SK-N-MC (cell line): Measurements from ENCODE around the gene TMEM158.

Source experiments
- DNase-seq: peaks from one replicate; pipeline ENCODE4 v3.0.0-alpha.2; 2011; ENCODE audit warnings: low read depth, low spot score
- H3K27ac ChIP-seq: fragments of 200-600 bp; sonication (generic); 2 replicates; pipeline ENCODE4 v1.5.1; 2016; ENCODE audit warnings: mixed run types
- H3K36me3 ChIP-seq: fragments of 200-600 bp; sonication (generic); 2 replicates; pipeline ENCODE4 v1.6.1; 2017; ENCODE audit warnings: antibody characterized with exemption, low read length, mixed read lengths; ENCODE audit not compliant: insufficient read depth
- H3K4me3 ChIP-seq: fragments of 200-600 bp; sonication (generic); 2 replicates; pipeline ENCODE4 v1.5.1; 2016
- H3K9ac ChIP-seq: fragments of 200-600 bp; sonication (generic); 2 replicates; pipeline ENCODE4 v1.8.0; 2017; ENCODE audit warnings: mixed run types, mixed read lengths; ENCODE audit not compliant: insufficient read length
- H3K9me3 ChIP-seq: fragments of 200-600 bp; sonication (generic); 2 replicates; pipeline ENCODE4 v1.6.1; 2017; ENCODE audit warnings: low read depth, mild to moderate bottlenecking, antibody characterized with exemption, low read length, moderate library complexity, mixed read lengths
- EZH2 ChIP-seq: fragments of 200-600 bp; sonication (generic); IDR thresholded peaks from one replicate; pipeline ENCODE4 v1.6.1; 2017; ENCODE audit warnings: antibody characterized with exemption
- FOXP2 ChIP-seq: optimal IDR thresholded peaks from 2 replicates; pipeline ENCODE3; 2011; ENCODE audit warnings: mild to moderate bottlenecking, moderate library complexity; ENCODE audit not compliant: insufficient read depth; ENCODE audit errors: extremely low read length, control extremely low read depth
- POLR2AphosphoS5 ChIP-seq: IDR thresholded peaks from 2 replicates; pipeline ENCODE4 v1.6.1; 2012; ENCODE audit warnings: mild to moderate bottlenecking, low read depth, low read length, borderline replicate concordance

Gene TMEM158

GRCh38 chr3:45185461-45185860 lies 40.6 kb downstream of the TMEM158 start:
- no peak for DNase-seq
- no peak for TF ChIP-seq FOXP2
- TF ChIP-seq POLR2AphosphoS5: no peak
- no peak for TF ChIP-seq EZH2

DNA sequence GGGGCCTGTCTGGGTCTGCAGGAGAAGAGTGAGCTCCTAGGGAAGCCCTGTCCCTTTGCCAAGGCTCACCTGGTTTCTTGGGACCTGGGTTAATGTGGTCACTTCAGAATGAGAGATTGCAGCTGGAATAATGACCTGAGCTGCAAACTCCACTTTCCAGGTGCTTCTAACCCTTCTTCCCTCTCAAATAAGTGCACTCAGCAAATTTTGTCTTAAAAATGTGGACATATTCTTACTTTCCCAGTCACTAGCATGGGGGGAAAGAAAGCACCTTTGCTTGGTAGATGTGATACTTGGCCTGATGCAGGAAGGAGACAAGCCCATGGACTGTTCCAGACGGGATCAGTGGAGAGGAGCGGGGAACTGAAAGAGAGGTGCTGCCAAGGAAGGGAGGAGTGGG lies 41.0 kb downstream of the TMEM158 start:
- H3K4me3 ChIP-seq: no peak overlapping the region
- TF ChIP-seq FOXP2 (no peak), EZH2 (no peak), POLR2AphosphoS5 (no peak)
- no peaks in the 10 kb centered on the region for H3K36me3 ChIP-seq
- no peak overlapping the region for H3K9ac ChIP-seq
- H3K27ac ChIP-seq: no peak overlapping the region
- H3K9me3 ChIP-seq: no peaks in the 10 kb centered on the region
- DNase-seq: no peak

More at GRCh38 chr3:45185461-45185860, 40.6 kb downstream of the TMEM158 start:
- Histone ChIP-seq H3K9me3 (no peaks in the 10 kb centered on the region), H3K27ac (no peak overlapping the region), H3K36me3 (no peaks in the 10 kb centered on the region), H3K9ac (no peak overlapping the region), H3K4me3 (no peak overlapping the region)

DNA sequence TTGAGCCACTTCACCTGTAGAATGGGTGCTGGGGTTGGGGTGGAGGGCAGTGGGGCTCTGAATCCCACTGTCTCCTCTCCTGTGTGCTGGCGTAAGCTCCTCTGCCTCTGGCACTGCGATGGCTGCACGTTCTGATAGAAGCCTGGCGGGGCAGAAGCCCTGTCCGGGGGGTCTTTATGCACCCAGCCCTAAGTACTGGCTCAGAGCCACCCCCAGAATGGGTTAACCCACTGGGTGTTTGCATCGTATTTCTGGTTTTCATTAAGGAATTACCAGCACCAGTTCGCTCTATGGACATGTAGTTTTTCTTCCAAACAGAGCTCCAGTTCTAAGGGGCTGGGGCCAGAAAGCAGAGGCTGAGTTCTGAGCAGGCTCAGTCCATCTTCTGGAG lies 42.2 kb downstream of the TMEM158 start:
- H3K27ac ChIP-seq: peak overlapping the region; percentile 58; the same call in 1 of the 2 replicates

GRCh38 chr3:45182915-45183871 lies 42.9 kb downstream of the TMEM158 start:
- no peak for DNase-seq
- H3K4me3 ChIP-seq: peak overlapping the region; percentile 54
- H3K36me3 ChIP-seq: no peaks in the 10 kb centered on the region
- H3K9me3 ChIP-seq: no peaks in the 10 kb centered on the region
- peak overlapping the region; percentile 51 for H3K9ac ChIP-seq
- TF ChIP-seq EZH2 (no peak), FOXP2 (no peak), POLR2AphosphoS5 (no peak)
- H3K27ac ChIP-seq: peak overlapping the region; percentile 81

More for the DNA sequence above, 42.2 kb downstream of the TMEM158 start:
- Histone ChIP-seq H3K9me3 (no peaks in the 10 kb centered on the region), H3K4me3 (peak overlapping the region; percentile 54; the same call in 1 of the 2 replicates), H3K36me3 (no peaks in the 10 kb centered on the region), H3K9ac (no peak overlapping the region)
- no peak for TF ChIP-seq FOXP2
- no peak for TF ChIP-seq EZH2
- no peak for DNase-seq

- H3K4me3 ChIP-seq: no peak overlapping the region
- H3K27ac ChIP-seq: no peak overlapping the region
- H3K36me3 ChIP-seq: no peaks in the 10 kb centered on the region
- no peak for DNase-seq
- no peak overlapping the region for H3K9ac ChIP-seq
- no peaks in the 10 kb centered on the region for H3K9me3 ChIP-seq
- TF ChIP-seq EZH2 (no peak), FOXP2 (no peak), POLR2AphosphoS5 (no peak)
Observed at GRCh38 chr3:45181496-45181895, 44.6 kb downstream of the TMEM158 start.

DNA sequence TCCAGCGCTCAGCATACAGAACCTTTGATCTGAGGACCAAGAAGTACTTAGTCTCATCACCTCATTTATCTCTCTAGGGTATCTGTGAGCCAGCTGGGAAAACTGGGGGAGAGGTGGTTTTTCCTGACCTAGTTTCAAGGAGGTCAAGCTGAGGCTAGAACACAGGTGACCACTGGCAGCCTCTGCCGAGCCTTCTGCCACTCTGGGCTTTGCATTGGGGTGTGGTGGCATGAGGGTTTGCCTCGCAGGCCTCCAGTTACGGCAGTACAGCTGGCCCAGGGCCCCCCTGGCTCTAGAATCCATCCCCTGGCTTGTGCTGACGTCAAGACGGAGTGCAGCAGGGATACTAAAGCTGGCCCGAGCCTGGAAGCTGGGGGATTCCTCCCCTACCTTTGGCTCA lies 45.2 kb downstream of the TMEM158 start:
- no peak for DNase-seq
- no peak for TF ChIP-seq POLR2AphosphoS5
- no peak for TF ChIP-seq EZH2
- no peak for TF ChIP-seq FOXP2
- Histone ChIP-seq H3K9me3 (no peaks in the 10 kb centered on the region), H3K27ac (no peak overlapping the region), H3K9ac (no peak overlapping the region), H3K36me3 (no peaks in the 10 kb centered on the region), H3K4me3 (no peak overlapping the region)

- H3K9ac ChIP-seq: no peak overlapping the region
- H3K27ac ChIP-seq: no peak overlapping the region
- H3K36me3 ChIP-seq: no peaks in the 10 kb centered on the region
- DNase-seq: no peak
- no peaks in the 10 kb centered on the region for H3K9me3 ChIP-seq
- H3K4me3 ChIP-seq: no peak overlapping the region
- TF ChIP-seq POLR2AphosphoS5 (no peak), FOXP2 (no peak), EZH2 (no peak)
Observed at GRCh38 chr3:45180051-45180450, 46.0 kb downstream of the TMEM158 start.

DNA sequence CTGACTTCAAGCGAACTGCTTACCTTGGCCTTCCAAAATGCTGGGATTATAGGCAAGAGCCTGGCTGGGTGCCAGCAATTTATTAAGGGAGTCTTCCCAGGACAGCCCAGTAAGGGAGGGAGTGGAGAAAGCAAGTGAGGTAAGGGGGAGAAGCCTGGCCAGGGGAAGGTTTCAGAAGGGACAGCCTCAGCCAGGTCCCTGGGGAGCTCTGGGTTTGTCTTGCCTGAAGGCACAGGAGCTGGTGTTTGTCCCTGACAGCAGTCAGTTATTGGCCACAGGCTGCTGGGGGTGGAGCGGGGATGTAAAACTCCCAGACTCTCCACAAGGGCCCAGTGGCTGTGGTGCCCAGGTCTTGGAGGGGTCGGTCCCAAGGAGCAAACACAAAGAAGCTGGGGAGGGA lies 46.9 kb downstream of the TMEM158 start:
- no peaks in the 10 kb centered on the region for H3K36me3 ChIP-seq
- H3K27ac ChIP-seq: no peak overlapping the region
- no peak overlapping the region for H3K4me3 ChIP-seq
- H3K9ac ChIP-seq: no peak overlapping the region
- H3K9me3 ChIP-seq: no peaks in the 10 kb centered on the region
- DNase-seq: no peak
- no peak for TF ChIP-seq POLR2AphosphoS5
